Measurements from ENCODE around the gene SOD1. TPM values are rescaled to one million over a fixed set of nuclear protein-coding genes. Genes with fewer than 3 reads are reported as not detected.

The SOD1 gene
- total RNA-seq, 6 donors from 2014 or later: 35.6 to 158 (median 128) TPM

- no peak for TF ChIP-seq POLR2A (IDR thresholded peaks at IDR 0.05)
- no peak for TF ChIP-seq CTCF (IDR thresholded peaks at IDR 0.05)
- TF ChIP-seq POLR2AphosphoS5 (IDR thresholded peaks at IDR 0.05): no peak
- no peak for TF ChIP-seq EP300 (IDR thresholded peaks at IDR 0.05)
- Histone ChIP-seq H3K4me1 (peaks cover 9 to 32% (median 13%) of the 10 kb centered on the region in 4 donors), H3K27me3 (no peaks in the 10 kb centered on the region), H3K27ac (no peak overlapping the region), H3K4me3 (no peak overlapping the region), H3K9me3 (no peaks in the 10 kb centered on the region), H3K36me3 (peaks cover 0 to 25% (median 3%) of the 10 kb centered on the region in 4 donors)
- WGBS, 2 donors: 70 to 81% methylated on average over 3 of the region's 3 CpGs
- DNase-seq: no peak
- ATAC-seq (ENCODE audit: low FRiP score in 2 of 2): no peak
Observed at GRCh38 chr21:31706562-31706961, 47.1 kb downstream of the SOD1 start.

- ATAC-seq (ENCODE audit: low FRiP score in 2 of 2) (no peak), DNase-seq (no peak)
- no peak overlapping the region for H3K27ac ChIP-seq
- no peaks in the 10 kb centered on the region for H3K9me3 ChIP-seq
- no peak overlapping the region for H3K4me3 ChIP-seq
- H3K36me3 ChIP-seq: peaks cover 0 to 15% (median 0%) of the 10 kb centered on the region in 4 donors
- peaks cover 9 to 32% (median 13%) of the 10 kb centered on the region in 4 donors for H3K4me1 ChIP-seq
- H3K27me3 ChIP-seq: no peaks in the 10 kb centered on the region
- TF ChIP-seq POLR2AphosphoS5 (IDR thresholded peaks at IDR 0.05): no peak
- TF ChIP-seq POLR2A (IDR thresholded peaks at IDR 0.05): no peak
- TF ChIP-seq EP300 (IDR thresholded peaks at IDR 0.05): no peak
- TF ChIP-seq CTCF (IDR thresholded peaks at IDR 0.05): no peak
Observed at GRCh38 chr21:31707499-31707898, 48.0 kb downstream of the SOD1 start.

GRCh38 chr21:31708541-31708940, 49.0 kb downstream of the SOD1 start:
- Histone ChIP-seq H3K27ac (no peak overlapping the region), H3K36me3 (peaks cover 0 to 5% (median 0%) of the 10 kb centered on the region in 4 donors), H3K4me3 (no peak overlapping the region), H3K4me1 (peaks cover 13 to 33% (median 20%) of the 10 kb centered on the region in 4 donors), H3K27me3 (no peaks in the 10 kb centered on the region), H3K9me3 (no peaks in the 10 kb centered on the region)
- no peak for TF ChIP-seq EP300 (IDR thresholded peaks at IDR 0.05)
- TF ChIP-seq POLR2A (IDR thresholded peaks at IDR 0.05): no peak
- no peak for TF ChIP-seq POLR2AphosphoS5 (IDR thresholded peaks at IDR 0.05)
- no peak for TF ChIP-seq CTCF (IDR thresholded peaks at IDR 0.05)
- 47% methylated on average over 1 of the region's 1 CpG for WGBS, 2 donors
- DNase-seq: no peak
- ATAC-seq (ENCODE audit: low FRiP score in 2 of 2): no peak

GRCh38 chr21:31710586-31710985, 51.1 kb downstream of the SOD1 start:
- TF ChIP-seq CTCF (IDR thresholded peaks at IDR 0.05): no peak
- Histone ChIP-seq H3K9me3 (no peaks in the 10 kb centered on the region), H3K27me3 (no peaks in the 10 kb centered on the region), H3K4me3 (no peak overlapping the region), H3K27ac (no peak overlapping the region), H3K36me3 (no peaks in the 10 kb centered on the region), H3K4me1 (peaks cover 18 to 52% (median 24%) of the 10 kb centered on the region in 4 donors)
- DNase-seq (no peak), ATAC-seq (ENCODE audit: low FRiP score in 2 of 2) (no peak)
- WGBS, 2 donors: 57 to 76% methylated on average over 1 of the region's 1 CpG

- DNase-seq (no peak), ATAC-seq (ENCODE audit: low FRiP score in 2 of 2) (no peak)
- Histone ChIP-seq H3K4me3 (no peak overlapping the region), H3K36me3 (no peaks in the 10 kb centered on the region), H3K27ac (no peak overlapping the region), H3K27me3 (no peaks in the 10 kb centered on the region), H3K9me3 (no peaks in the 10 kb centered on the region), H3K4me1 (peaks cover 18 to 57% (median 26%) of the 10 kb centered on the region in 4 donors)
- TF ChIP-seq POLR2A (IDR thresholded peaks at IDR 0.05) (no peak), POLR2AphosphoS5 (IDR thresholded peaks at IDR 0.05) (no peak), CTCF (IDR thresholded peaks at IDR 0.05) (no peak), EP300 (IDR thresholded peaks at IDR 0.05) (no peak)
- 100% methylated on average over 1 of the region's 1 CpG for WGBS, 2 donors
Observed at GRCh38 chr21:31711326-31711725, 51.8 kb downstream of the SOD1 start.
